ENCODE measurements around the gene LSS. TPM values are rescaled to one million over a fixed set of nuclear protein-coding genes. Genes with fewer than 3 reads are reported as not detected.

The LSS gene
- total and polyA plus RNA-seq, 2 of the 4 experiments (the other 2 are of a cell fraction) = 43.4 to 58.1 TPM

DNA sequence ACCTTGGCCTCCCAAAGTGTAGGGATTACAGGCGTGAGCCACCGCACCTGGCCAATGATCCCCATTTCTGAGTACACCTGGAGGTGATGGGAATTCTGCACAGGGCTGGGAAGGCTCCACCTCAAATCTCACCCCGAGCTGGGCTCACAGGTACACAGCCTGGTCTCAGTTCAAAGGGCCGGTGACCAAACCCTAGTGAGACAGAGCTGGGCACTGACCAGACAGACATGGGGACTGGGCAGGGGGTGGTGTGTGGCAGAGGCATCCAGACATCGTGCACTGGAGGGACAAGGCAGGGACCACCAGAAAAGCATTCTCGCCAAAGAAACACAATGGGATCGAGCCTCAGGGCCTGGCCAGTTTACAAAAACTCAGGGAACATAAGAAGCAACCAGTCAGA is 17.2 kb downstream of the LSS start:
- Histone ChIP-seq H4K20me1 (ENCODE audit: insufficient read depth, low read length) (peaks cover 12% of the 10 kb centered on the region; the same call in 1 of the 2 replicates), H3K4me2 (ENCODE audit: low read depth, low read length) (no peak overlapping the region), H3K9ac (ENCODE audit: low read depth, low read length) (no peak overlapping the region), H2AK5ac (ENCODE audit: low read depth, low read length) (no peak overlapping the region), H3K14ac (replicated peaks; ENCODE audit: low read depth, low read length) (no peak overlapping the region), H3K27ac (ENCODE audit: insufficient read depth, low read length) (no peak overlapping the region), H2AFZ (replicated peaks; ENCODE audit: low read length, poor library complexity) (no peak overlapping the region), H4K8ac (ENCODE audit: low read depth in 2 of 2, low read length in 2 of 2) (no peak overlapping the region), H3K79me1 (ENCODE audit: low read depth in 1 of 2, low read length in 2 of 2) (no peaks in the 10 kb centered on the region; a peak in 1 of 4 replicates), H2BK20ac (ENCODE audit: low read depth, low read length) (no peak overlapping the region), H4K5ac (ENCODE audit: low read depth, low read length) (no peak overlapping the region), H3K23ac (ENCODE audit: low read depth, low read length) (no peak overlapping the region), H3K36me3 (ENCODE audit: control insufficient read depth, insufficient read depth, low read length) (peaks cover 52% of the 10 kb centered on the region), H2BK15ac (ENCODE audit: low read depth, low read length) (no peak overlapping the region), H2BK5ac (ENCODE audit: low read depth, low read length, poor library complexity, severe bottlenecking) (no peak overlapping the region), H3K9me1 (ENCODE audit: insufficient read depth, low read length) (0 out of 2 replicates have a peak, but pooled peaks cover 4% of the 10 kb centered on the region), H3K9me3 (ENCODE audit: control insufficient read depth, insufficient read depth, low read length) (no peaks in the 10 kb centered on the region), H3K4me3 (ENCODE audit: insufficient read depth, low read depth, low read length) (no peak overlapping the region), H3K56ac (ENCODE audit: extremely low read depth, insufficient read depth, low read length) (no peak overlapping the region), H3K27me3 (ENCODE audit: control insufficient read depth, insufficient read depth, low read length) (no peaks in the 10 kb centered on the region), H3K18ac (ENCODE audit: low read depth, low read length) (no peak overlapping the region), H3K4ac (ENCODE audit: low read depth, low read length) (no peak overlapping the region), H2BK120ac (ENCODE audit: low read depth, low read length) (no peak overlapping the region), H4K91ac (ENCODE audit: insufficient read depth, low read depth, low read length) (no peak overlapping the region), H3K4me1 (ENCODE audit: control insufficient read depth, insufficient read depth, low read length) (no peaks in the 10 kb centered on the region), H2AK9ac (replicated peaks; ENCODE audit: low read depth, low read length, poor library complexity) (peak overlapping the region; percentile 50)
- in situ Hi-C loops (cut with MboI; ENCODE audit: low sequenced_read_pairs) (no loop called here), intact Hi-C loops (cut with micrococcal nuclease) (no loop called here), dilution Hi-C loops (cut with HindIII; ENCODE audit: low sequenced_read_pairs, unreplicated experiment) (no loop called here)
- no peak for TF ChIP-seq BHLHE40 (IDR thresholded peaks at IDR 0.05; ENCODE audit: low read depth, low read length)
- TF ChIP-seq, protein P1, sequence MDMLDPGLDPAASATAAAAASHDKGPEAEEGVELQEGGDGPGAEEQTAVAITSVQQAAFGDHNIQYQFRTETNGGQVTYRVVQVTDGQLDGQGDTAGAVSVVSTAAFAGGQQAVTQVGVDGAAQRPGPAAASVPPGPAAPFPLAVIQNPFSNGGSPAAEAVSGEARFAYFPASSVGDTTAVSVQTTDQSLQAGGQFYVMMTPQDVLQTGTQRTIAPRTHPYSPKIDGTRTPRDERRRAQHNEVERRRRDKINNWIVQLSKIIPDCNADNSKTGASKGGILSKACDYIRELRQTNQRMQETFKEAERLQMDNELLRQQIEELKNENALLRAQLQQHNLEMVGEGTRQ (IDR thresholded peaks at IDR 0.05; ENCODE audit: low read depth, low read length) = no peak
- TF ChIP-seq, protein P2, sequence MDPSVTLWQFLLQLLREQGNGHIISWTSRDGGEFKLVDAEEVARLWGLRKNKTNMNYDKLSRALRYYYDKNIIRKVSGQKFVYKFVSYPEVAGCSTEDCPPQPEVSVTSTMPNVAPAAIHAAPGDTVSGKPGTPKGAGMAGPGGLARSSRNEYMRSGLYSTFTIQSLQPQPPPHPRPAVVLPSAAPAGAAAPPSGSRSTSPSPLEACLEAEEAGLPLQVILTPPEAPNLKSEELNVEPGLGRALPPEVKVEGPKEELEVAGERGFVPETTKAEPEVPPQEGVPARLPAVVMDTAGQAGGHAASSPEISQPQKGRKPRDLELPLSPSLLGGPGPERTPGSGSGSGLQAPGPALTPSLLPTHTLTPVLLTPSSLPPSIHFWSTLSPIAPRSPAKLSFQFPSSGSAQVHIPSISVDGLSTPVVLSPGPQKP (IDR thresholded peaks at IDR 0.05; ENCODE audit: borderline replicate concordance, low read depth, low read length) = no peak
- TF ChIP-seq NFE2L2 (IDR thresholded peaks at IDR 0.05; ENCODE audit: low read depth, low read length) = no peak
- no peak for TF ChIP-seq RFX5 (IDR thresholded peaks at IDR 0.05; ENCODE audit: low read depth, low read length)
- no peak for TF ChIP-seq SMC3 (IDR thresholded peaks at IDR 0.05; ENCODE audit: low read depth, low read length)
- TF ChIP-seq, protein P3, sequence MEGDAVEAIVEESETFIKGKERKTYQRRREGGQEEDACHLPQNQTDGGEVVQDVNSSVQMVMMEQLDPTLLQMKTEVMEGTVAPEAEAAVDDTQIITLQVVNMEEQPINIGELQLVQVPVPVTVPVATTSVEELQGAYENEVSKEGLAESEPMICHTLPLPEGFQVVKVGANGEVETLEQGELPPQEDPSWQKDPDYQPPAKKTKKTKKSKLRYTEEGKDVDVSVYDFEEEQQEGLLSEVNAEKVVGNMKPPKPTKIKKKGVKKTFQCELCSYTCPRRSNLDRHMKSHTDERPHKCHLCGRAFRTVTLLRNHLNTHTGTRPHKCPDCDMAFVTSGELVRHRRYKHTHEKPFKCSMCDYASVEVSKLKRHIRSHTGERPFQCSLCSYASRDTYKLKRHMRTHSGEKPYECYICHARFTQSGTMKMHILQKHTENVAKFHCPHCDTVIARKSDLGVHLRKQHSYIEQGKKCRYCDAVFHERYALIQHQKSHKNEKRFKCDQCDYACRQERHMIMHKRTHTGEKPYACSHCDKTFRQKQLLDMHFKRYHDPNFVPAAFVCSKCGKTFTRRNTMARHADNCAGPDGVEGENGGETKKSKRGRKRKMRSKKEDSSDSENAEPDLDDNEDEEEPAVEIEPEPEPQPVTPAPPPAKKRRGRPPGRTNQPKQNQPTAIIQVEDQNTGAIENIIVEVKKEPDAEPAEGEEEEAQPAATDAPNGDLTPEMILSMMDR (conservative IDR thresholded peaks at IDR 0.05; ENCODE audit: low read depth, low read length) = no peak
- TF ChIP-seq POLR2A (IDR thresholded peaks at IDR 0.05; ENCODE audit: low read depth, low read length) = no peak
- no peak for TF ChIP-seq MAFK (IDR thresholded peaks at IDR 0.05; ENCODE audit: low read depth, low read length)
- no peak for TF ChIP-seq RCOR1 (IDR thresholded peaks at IDR 0.05; ENCODE audit: insufficient replicate concordance, low read length)
- TF ChIP-seq MAZ (IDR thresholded peaks at IDR 0.05; ENCODE audit: borderline replicate concordance, low read depth, low read length) = no peak
- TF ChIP-seq RAD21 (IDR thresholded peaks at IDR 0.05; ENCODE audit: low read length) = no peak
- no peak for TF ChIP-seq CEBPB (IDR thresholded peaks at IDR 0.05; ENCODE audit: low read depth, low read length)
- no peak for TF ChIP-seq MXI1 (IDR thresholded peaks at IDR 0.05; ENCODE audit: borderline replicate concordance, low read depth, low read length)
- no peak for TF ChIP-seq CHD1 (IDR thresholded peaks at IDR 0.05; ENCODE audit: low read depth, low read length)
- no CpG with 5 or more reads among the region's 7 CpGs for WGBS, 2 experiments (ENCODE audit: extremely low coverage in 2 of 2, insufficient read length in 1 of 2)
- ATAC-seq (ENCODE audit: low read depth) (no peak), DNase-seq (no peak)
- POLR2A ChIA-PET (ENCODE audit: unreplicated experiment) = no interaction called here
- CTCF ChIA-PET = no interaction called here
- BruUV-seq (replicated peaks) = no TSS peak
